ENCODE measurements around the gene JMJD6. TPM values are rescaled to one million over a fixed set of nuclear protein-coding genes. Genes with fewer than 3 reads are reported as not detected.
"Not testable (repeated sequence)": the region's sequence is repeated elsewhere in the genome, so short reads cannot be mapped to it uniquely, and the experiment has no call there.

Gene JMJD6
- polyA plus RNA-seq, 1 donor: 23.6 TPM

DNA sequence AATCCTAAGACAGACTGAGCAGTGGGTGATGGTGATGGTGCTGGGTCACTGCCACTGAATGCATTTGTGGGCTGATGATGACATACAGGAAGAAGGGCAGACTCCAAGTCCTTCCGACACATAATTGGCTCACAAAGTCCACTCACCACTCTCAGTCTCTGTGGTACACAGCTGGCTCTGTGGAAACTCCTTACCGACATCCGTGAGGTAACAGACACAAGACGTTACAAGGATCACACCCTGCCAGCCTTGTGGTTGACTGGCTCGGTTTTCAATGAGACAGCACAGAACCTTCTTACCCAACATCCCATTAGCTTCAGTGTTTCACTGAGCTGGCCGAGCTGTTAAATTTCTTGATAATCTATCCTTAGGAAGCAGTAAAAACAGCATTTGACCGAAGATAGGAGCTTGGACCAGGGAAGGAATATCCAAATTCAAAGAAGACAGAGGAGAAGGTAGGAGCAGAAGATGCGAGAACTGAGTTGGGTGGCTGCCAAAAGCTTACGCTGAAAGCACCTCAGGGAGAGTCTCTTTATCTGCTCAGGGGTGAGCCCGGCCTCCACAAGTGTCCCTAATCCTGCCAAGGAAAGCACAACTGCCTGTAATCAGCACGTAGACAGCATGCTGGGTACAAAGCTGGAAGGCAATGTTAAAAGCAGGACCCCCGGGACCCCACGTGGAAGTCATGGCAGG is 10.1 kb downstream of the JMJD6 start:
- no peak for DNase-seq

DNA sequence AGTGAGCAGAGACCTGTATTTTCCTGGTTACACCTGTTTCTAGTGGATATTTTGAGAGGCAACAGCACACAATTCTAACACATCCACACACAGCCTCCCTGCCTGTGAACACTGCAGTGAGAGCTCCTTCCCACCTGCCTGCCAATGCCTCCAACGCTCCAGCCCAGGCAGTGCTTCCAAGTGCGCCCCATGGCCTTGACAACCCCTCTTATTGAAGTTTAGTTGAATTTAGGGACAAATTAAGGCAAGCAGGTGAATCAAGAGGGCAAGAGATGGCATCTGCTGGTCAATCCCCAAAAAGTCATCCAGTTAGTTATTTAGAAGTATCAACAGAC is 10.9 kb downstream of the JMJD6 start:
- no peak for DNase-seq

GRCh38 chr17:76714822-76715495 is 11.4 kb downstream of the JMJD6 start:
- no peak for DNase-seq

- DNase-seq: no peak
These were observed 12.1 kb downstream of the JMJD6 start for GRCh38 chr17:76714336-76714735.

DNA sequence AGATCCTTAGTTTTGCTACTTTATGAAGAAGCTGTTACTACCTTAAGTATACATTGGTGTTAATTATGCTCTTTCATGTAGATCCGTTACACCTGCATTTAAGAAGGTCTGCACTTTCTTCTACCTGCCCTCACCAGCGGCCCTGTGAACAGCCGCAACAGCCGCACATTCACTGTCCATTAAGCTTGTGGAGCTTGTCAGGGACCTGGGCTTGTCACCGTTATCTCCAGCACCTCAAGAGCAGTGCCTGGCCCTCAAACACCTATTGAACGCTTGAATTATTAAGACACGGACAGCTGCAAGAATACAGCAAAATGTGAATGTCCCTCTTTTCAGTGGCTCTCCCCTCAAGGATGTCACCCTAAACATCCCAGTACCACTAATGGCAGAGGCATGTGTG is 12.6 kb downstream of the JMJD6 start:
- no peak for DNase-seq

- DNase-seq: not testable (repeated sequence)
These were observed 14.1 kb downstream of the JMJD6 start for GRCh38 chr17:76712321-76712720.

DNA sequence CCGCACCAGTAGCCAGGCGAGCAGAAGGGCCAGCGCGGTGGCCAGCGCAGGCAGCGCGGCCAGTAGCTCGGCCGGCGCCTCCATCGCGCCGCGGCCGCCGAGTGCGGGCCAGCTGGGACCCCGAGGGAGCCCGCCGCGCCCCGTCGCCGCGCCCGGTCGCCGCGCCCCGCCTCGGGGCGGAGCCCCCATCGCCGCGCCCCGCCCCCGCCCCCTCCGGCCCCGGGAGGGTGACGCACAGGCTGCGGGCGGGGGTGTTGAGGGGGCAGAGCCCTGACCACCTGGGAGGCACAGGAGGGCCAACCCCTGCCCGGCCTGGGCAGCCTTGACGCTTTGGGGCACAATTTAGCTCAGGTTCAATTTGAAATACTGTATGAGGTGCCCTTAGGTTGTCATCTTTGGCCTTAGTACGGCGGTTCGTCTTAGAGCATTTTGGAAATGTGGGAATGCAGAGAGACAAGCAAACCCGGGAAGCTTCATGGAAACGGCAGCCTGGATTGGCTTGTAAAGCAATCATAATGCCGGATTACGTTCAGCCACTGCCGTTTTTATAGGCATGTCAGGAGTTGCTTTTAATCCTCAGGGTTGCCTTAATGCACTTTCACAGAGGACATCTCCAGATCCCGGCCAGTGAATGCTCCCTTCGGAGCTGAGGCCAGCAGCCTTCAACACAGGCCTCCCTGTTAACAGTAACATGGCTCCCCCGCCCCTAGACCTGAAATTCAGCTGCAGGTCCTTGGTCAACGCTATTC is 15.4 kb downstream of the JMJD6 start, which contains the start of gene MXRA7:
TSS of gene MXRA7 (minus strand) at position 103 of the 749 bp plus-strand sequence. CDS start at position 84, 19 bp downstream.
- peak; percentile 71 for DNase-seq

GRCh38 chr17:76709951-76710862 is 16.2 kb downstream of the JMJD6 start:
- DNase-seq: not testable (repeated sequence)

- peak; percentile 62 for DNase-seq
These were observed 17.1 kb downstream of the JMJD6 start for GRCh38 chr17:76709077-76709950.

DNA sequence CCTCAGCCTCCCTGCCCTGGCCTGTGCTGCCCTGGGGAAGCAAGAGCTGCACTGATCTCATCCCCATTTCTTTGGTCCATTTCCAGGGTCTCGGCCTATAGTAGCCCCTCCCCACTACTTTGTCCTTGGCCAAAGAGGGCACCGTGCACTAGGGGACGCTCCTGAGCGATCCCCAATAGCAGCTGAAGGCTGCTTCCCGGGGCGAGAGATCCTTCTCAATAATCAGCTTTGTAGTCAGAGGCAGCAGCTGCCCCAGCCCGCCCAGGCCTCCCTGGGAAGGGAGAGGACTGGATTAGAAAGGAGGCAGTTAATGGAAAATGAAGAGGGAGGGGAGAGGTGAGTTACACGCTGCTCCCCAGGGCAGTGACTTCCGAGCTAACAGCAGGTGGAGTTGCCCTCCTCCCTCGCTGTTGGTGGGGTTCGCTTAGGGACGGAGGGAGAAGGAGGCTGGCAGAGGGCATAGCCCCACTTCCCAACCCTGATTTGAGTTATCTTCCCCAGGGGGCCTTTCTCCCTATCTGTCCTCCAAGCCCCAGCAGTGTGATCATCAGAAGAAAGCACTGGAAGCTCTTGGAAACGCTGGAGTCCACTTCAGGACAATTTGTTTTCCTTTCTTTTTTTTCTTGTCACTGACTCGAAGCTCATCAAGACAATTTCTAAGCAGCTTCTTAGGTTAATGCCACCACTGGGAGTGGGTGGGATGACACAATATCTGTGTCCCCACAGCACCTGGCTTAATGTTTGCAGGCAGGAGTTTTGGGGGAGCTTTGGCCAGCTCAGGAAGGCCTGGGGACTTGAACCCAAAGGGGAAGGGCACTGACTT is 18.2 kb downstream of the JMJD6 start:
- peak; percentile 58 for DNase-seq

GRCh38 chr17:76706817-76707216 is 19.6 kb downstream of the JMJD6 start:
- no peak for DNase-seq

DNA sequence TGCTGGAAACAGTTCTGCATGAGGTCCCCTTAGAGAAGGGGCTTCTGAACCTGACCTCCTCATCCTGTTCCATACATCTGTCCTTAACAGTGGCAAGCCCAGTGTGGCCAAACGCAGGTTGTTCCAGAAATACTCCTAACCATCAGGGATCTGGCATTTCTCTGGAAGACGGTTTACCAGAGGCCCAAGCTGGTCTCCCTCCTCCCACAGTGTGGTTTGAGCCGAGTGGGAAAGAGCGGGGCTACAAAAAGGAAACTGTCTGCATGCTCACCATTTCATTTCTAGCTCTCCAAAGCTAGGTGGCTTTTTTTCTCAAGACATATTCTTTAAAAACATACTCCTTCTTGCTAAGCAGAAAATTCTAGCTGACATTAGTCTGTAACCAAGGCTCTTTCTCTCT is 21.6 kb downstream of the JMJD6 start:
- no peak for DNase-seq

DNA sequence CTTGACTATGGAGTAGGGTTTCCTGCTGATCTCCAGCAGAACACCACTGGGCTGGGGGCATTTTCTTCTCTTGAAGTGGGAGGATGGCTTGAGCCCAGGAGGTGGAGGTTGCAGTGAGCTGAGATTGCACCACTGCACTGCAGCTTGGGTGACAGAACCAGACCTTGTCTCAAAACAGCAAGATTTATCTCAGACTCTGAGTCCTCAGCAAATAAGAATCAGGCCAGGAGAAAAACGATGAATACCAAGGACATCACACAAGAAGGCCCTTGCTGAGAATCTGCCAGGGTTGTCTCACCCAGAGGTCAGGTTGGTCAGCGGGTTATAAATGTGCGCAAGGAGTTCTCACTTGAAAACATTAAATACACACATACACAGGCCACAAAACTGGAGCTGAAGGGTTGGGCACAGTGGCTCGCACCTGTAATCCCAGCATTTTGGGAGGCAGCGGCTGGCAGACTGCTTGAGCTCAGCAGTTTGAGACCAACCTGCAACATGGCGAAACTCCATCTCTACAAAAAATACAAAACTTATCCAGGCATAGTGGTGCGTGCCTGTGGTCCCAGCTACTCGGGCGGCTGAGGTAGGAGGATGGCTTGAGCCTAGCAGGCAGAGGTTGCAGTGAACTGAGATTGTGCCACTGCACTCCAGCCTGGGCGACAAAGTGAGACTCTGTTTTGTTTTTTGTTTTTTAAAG is 23.3 kb downstream of the JMJD6 start:
- no peak for DNase-seq

- DNase-seq: no peak
These were observed 24.3 kb downstream of the JMJD6 start for GRCh38 chr17:76702076-76702475.

DNA sequence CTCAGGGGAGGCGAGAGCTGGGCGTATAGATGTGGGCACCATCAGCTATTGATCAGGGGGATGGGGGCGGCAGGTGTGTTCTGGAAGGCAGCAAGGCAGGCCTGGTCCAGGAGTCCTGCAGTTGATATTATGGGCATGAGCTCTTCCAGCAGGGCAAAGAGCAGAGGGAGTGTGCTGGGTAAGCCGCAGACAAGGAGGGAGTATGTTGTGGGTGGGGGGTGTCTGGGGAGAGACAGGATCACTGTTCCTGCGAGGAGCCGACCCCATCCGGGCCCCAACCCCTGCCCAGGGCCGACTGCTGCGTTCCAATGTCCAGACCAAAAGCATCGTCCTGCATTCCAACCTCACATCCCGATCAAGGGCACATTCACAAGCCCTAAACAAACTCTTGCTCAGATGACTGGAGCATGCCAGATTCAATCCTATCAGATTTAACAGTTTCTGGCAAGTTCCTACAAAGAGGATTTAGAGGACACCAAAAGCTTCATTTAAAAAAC is 24.9 kb downstream of the JMJD6 start:
- no peak for DNase-seq

- peak; percentile 83 for DNase-seq
These were observed 25.6 kb downstream of the JMJD6 start for GRCh38 chr17:76700617-76701470.

DNA sequence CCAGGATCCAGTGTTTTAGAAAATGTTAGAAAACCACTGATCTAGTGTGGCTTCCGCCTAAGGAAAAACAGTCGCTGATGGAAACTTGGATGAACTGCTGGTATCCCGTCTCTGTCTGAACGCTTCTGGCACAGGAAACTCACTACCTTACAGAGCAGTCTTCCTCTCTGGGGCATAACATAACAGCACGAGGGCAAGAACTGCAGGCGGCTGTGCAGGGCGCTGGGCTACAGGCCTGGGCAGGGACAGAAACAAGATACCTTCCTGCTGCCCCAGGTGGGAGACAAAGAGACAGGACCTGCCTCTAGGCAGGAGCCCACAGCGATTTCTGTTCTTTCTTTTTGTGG is 26.2 kb downstream of the JMJD6 start:
- DNase-seq: peak; percentile 75

DNA sequence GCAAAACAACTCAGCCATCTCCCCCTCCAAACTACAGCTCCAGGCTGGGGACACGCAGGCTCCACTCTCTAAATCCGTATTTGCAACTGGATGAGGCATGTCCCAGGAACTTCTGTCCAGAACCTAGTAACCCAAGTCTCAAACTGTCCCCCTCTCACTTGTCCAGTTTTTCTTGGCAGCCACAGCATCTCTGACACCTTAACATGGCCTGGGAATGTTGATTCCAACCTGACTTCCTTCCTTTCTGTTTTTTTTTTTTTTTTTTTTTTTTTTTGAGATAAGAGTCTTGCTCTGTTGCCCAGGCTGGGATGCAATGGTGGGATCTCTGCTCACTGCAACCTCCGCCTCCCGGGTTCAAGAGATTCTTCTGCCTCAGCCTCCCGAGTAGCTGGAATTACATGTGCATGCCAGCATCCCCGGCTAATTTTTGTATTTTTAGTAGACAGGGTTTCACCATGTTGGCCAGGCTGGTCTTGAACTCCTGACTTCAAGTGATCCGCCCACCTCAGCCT is 27.9 kb downstream of the JMJD6 start:
- DNase-seq: not testable (repeated sequence)

All from hindlimb muscle (tissue), 1 donor.